Naive thymus-derived CD8-positive, alpha-beta T cell (primary cell): ENCODE data around the gene TAGLN. TPM values are rescaled to one million over a fixed set of nuclear protein-coding genes. Genes with fewer than 3 reads are reported as not detected.
A peak's percentile ranks its signal among the peaks of the same experiment; 100 is the strongest.

Experiments used
- ATAC-seq, 2 donors: fragments of 150-1000 bp; cut with Tn5 transposase in 1 of 2; sonication (Bioruptor Pico), chemical (Tn5 transposase) in 1 of 2; 1 replicate in 1 of 2; 2 replicates in 1 of 2; pipeline ENCODE4 v1.10.0; 2021; ENCODE audit warnings: mild to moderate bottlenecking in 2 of 2, moderate library complexity in 2 of 2
- POLR2A ChIA-PET: fragments of 350-600 bp; sonication (Branson Sonifier 250); formaldehyde crosslinking; loops from one replicate; lab custom pipeline; 2021; ENCODE audit warnings: antibody characterized with exemption; lab: Charles Lee
- DNase-seq, 10 donors: peaks; one replicate each; pipeline versions ENCODE4 v3.0.0 to v3.0.0-alpha.2; 2020 to 2022
- H3K27ac Mint-ChIP-seq, 10 donors: one replicate each; pipeline ENCODE4 v1.8.0; 2020 to 2022; ENCODE audit warnings: mild to moderate bottlenecking in 10 of 10, mixed read lengths in 10 of 10, moderate library complexity in 4 of 10, inconsistent platforms in 1 of 10
- H3K27me3 Mint-ChIP-seq, 5 donors: one replicate each; pipeline ENCODE4 v1.8.0; 2021 to 2022; ENCODE audit warnings: mixed read lengths in 5 of 5
- H3K36me3 Mint-ChIP-seq, 3 donors: one replicate each; pipeline ENCODE4 v1.8.0; 2020 to 2022; ENCODE audit warnings: mixed read lengths in 3 of 3, mild to moderate bottlenecking in 2 of 3, inconsistent platforms in 1 of 3
- H3K4me1 Mint-ChIP-seq, 4 donors: one replicate each; pipeline ENCODE4 v1.8.0; 2021 to 2022; ENCODE audit warnings: mixed read lengths in 4 of 4
- H3K4me3 Mint-ChIP-seq, 10 donors: one replicate each; pipeline ENCODE4 v1.8.0; 2020 to 2022; ENCODE audit warnings: mild to moderate bottlenecking in 10 of 10, mixed read lengths in 10 of 10, moderate library complexity in 6 of 10, inconsistent platforms in 1 of 10
- H3K9me3 Mint-ChIP-seq, 9 donors: one replicate each; pipeline ENCODE4 v1.8.0; 2020 to 2022; ENCODE audit warnings: mixed read lengths in 9 of 9, mild to moderate bottlenecking in 3 of 9, inconsistent platforms in 1 of 9, moderate library complexity in 1 of 9
- polyA plus RNA-seq, 3 donors: library from polyadenylated mRNA; unstranded; fragments of 300-500 nt; fragmentation: Illumina TruSeq; gene quantifications; one replicate each; pipeline ENCODE4 v1.2.3, GENCODE V29; 2021
- total RNA-seq, 8 experiments: library from RNA in 2 of 8; stranded (reverse) in 2 of 8; gene quantifications; one replicate each; pipeline ENCODE4 v1.2.3 and lab custom pipeline; 2021 to 2026

The TAGLN gene
- total and polyA plus RNA-seq, 5 experiments from 2014 or later: 0.13 to 14.4 (median 0.51) TPM

DNA sequence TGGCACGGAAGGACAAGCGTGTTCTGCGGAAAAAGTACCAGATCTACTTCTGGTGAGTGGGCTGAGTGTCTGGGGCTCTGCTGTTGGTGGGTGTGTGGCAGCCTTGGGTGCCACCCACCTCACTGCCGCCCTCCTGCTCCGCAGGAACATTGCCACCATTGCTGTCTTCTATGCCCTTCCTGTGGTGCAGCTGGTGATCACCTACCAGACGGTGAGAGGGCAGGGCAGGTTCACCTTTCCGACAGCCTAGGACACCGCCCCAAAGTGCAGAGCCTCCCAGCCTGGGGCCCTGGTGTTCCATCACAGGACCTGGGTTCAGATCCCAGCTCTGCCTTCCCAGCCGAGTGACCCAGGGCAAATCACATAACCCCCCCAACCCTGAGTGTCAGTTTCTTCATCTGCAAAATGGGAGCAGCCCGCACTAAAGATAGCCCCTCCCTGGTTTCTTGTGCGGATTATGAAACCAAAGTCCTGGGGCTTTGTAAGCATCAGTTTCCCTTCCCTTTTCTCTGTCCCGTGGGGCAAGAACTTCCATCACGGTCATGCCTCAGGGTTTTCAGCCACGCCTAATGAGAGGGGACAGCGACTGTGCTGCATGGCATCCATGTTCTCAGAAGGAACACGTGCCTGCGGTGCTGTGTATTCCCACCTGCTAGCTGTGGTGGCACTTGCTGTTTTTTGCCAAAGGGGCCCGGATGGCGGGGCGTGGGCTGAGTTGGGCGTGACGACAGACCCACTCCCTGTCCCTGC lies 9.8 kb upstream of the TAGLN start:
- POLR2A ChIA-PET: interaction anchor here (0.8 to 1.0 kb wide), 2 partner anchors 10 to 19 kb away, joined by 3 to 4 read pairs; no protein-coding TSS in a partner anchor
- Mint-ChIP-seq H3K27ac (peak overlapping the region in 4 of 10 donors; percentile 29 to 65 (median 50)), H3K9me3 (no peaks in the 10 kb centered on the region), H3K27me3 (no peaks in the 10 kb centered on the region), H3K4me3 (peak overlapping the region in 1 of 10 donors; percentile 40), H3K36me3 (peaks cover 0 to 21% (median 3%) of the 10 kb centered on the region in 3 donors), H3K4me1 (peaks cover 0 to 36% (median 7%) of the 10 kb centered on the region in 4 donors)
- ATAC-seq (peak in 1 of 2 donors; percentile 58), DNase-seq (peak in 1 of 10 donors; percentile 31)

DNA sequence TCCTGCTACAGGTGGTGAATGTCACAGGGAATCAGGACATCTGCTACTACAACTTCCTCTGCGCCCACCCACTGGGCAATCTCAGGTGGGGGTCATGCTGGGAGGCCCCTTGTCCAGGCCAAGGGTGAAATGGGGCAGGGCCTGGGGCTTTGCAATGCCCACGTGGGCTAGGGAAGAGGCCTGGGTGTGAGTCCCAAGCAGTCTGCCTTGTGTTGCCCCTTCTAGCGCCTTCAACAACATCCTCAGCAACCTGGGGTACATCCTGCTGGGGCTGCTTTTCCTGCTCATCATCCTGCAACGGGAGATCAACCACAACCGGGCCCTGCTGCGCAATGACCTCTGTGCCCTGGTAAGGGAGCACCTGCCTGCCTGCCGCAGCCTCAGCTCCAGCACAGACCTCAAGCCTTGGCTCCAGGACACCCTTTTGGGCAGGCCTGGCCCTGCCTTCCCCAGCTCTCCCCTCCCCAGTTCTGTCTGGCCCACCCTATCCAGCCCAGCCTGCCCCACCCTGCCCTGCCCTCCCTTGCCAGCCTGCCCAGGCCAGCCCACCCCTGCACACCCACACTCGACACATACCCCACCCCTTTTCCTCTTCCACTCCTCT lies 9.1 kb upstream of the TAGLN start:
- peak overlapping the region in 1 of 10 donors; percentile 40 for H3K4me3 Mint-ChIP-seq
- peak overlapping the region in 2 of 10 donors; percentile 29 to 65 for H3K27ac Mint-ChIP-seq
- H3K27me3 Mint-ChIP-seq: no peaks in the 10 kb centered on the region
- no peak for ATAC-seq
- no peak for DNase-seq
- H3K4me1 Mint-ChIP-seq: peaks cover 0 to 37% (median 7%) of the 10 kb centered on the region in 4 donors
- POLR2A ChIA-PET: no interaction called here
- H3K9me3 Mint-ChIP-seq: no peaks in the 10 kb centered on the region
- peaks cover 0 to 20% (median 3%) of the 10 kb centered on the region in 3 donors for H3K36me3 Mint-ChIP-seq

DNA sequence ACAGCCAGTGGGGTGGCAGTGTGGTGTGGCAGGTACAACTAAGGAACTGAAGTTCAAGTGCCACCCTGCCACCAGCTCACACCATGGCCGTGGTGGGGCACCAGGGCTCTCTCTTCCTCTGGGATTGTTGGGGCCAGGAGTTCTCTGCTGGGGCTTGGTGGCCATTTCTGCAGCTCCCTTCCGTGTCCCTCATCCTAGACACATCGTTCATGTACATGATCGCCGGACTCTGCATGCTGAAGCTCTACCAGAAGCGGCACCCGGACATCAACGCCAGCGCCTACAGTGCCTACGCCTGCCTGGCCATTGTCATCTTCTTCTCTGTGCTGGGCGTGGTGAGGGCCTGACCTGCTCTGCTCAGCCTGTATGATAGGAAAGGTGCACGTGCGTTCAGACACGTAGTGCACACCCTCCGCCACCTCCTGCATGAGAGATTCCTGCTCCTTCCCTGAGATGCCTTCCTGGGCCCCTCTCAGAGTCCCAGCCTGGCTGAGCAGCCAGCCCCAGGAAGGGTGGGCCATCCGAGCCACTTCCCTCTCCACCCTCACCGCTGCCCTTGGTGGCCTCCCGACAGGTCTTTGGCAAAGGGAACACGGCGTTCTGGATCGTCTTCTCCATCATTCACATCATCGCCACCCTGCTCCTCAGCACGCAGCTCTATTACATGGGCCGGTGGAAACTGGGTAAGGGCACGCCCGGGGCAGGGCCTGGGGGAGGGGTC lies 7.3 kb upstream of the TAGLN start:
- POLR2A ChIA-PET: interaction anchor here (1.1 to 1.6 kb wide), 2 partner anchors 11 to 13 kb away, joined by 3 read pairs; partner anchors contain the start of gene SIDT2
- Mint-ChIP-seq H3K27ac (peak overlapping the region in 4 of 10 donors; percentile 15 to 67 (median 52)), H3K4me1 (peaks cover 0 to 29% (median 11%) of the 10 kb centered on the region in 4 donors), H3K9me3 (no peaks in the 10 kb centered on the region), H3K27me3 (no peaks in the 10 kb centered on the region), H3K4me3 (peak overlapping the region in 1 of 10 donors; percentile 15), H3K36me3 (peaks cover 0 to 17% (median 3%) of the 10 kb centered on the region in 3 donors)
- no peak for ATAC-seq
- DNase-seq: no peak

DNA sequence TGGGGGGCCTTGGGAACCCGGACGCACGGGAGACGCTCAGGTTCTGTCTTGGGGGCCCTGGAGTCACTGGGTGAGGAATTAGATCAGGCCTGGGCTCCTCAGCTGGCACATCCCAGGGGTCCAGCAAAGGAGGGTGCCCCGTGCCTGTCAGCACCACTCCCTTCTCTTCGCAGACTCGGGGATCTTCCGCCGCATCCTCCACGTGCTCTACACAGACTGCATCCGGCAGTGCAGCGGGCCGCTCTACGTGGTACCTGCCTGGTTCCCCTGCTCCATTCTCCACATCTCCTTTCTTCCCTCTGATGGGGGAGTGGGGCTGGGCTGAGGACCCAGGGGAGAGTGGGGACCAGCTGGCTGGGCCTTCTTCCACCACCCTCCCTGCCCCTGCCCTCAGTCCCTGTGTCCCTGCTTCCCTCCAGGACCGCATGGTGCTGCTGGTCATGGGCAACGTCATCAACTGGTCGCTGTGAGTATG lies 6.7 kb upstream of the TAGLN start:
- no peak for DNase-seq
- H3K27me3 Mint-ChIP-seq: no peaks in the 10 kb centered on the region
- peaks cover 0 to 23% (median 10%) of the 10 kb centered on the region in 4 donors for H3K4me1 Mint-ChIP-seq
- H3K36me3 Mint-ChIP-seq: peaks cover 0 to 15% (median 3%) of the 10 kb centered on the region in 3 donors
- peak overlapping the region in 3 of 10 donors; percentile 30 to 67 (median 59) for H3K27ac Mint-ChIP-seq
- no peak overlapping the region for H3K4me3 Mint-ChIP-seq
- POLR2A ChIA-PET: interaction anchor here (1.1 to 1.6 kb wide), 2 partner anchors 10 to 14 kb away, joined by 3 read pairs; partner anchors contain the start of gene SIDT2
- no peak for ATAC-seq
- H3K9me3 Mint-ChIP-seq: no peaks in the 10 kb centered on the region

DNA sequence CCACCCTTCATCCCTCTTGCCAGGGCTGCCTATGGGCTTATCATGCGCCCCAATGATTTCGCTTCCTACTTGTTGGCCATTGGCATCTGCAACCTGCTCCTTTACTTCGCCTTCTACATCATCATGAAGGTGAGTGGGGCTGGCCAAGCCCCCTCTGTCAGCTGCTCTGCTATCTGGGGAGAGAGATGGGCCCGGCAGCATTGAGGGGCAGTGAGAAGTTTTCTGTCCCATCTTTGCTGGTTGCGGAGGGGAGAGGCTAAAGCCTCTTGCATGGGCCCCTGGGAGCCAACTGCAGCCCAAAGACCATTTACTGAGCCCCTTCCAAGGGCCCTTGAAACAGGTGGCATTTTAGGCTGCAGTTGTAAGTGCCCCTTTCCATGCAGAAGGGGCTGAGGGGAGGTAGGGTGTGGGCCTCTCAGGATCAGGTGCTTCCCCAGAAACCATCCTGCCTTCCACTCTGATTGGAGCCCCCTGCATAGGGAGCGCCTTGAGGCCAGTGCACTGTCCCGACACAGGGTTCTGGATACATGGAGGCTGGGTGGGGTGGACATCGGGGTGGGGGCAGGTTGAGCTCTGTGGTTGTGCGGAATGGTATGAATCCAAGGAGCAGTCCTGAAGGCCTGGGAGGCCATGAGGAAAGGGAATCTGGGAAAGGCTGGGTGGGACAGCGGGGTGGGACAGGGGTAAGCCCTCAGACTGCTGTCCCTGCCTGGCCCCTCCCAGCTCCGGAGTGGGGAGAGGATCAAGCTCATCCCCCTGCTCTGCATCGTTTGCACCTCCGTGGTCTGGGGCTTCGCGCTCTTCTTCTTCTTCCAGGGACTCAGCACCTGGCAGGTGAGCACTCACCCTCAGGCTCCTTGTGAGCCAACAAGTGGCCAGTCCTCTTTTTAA lies 5.8 kb upstream of the TAGLN start:
- Mint-ChIP-seq H3K27me3 (no peaks in the 10 kb centered on the region), H3K4me1 (peaks cover 0 to 22% (median 12%) of the 10 kb centered on the region in 4 donors), H3K36me3 (peaks cover 0 to 15% (median 3%) of the 10 kb centered on the region in 3 donors), H3K4me3 (no peak overlapping the region), H3K27ac (peak overlapping the region in 7 of 10 donors; percentile 11 to 88 (median 56)), H3K9me3 (no peaks in the 10 kb centered on the region)
- ATAC-seq (no peak), DNase-seq (no peak)
- POLR2A ChIA-PET: interaction anchor here (0.6 to 1.6 kb wide), 4 partner anchors 9 to 17 kb away, joined by 3 to 7 read pairs (median 4); partner anchors contain the start of gene SIDT2

DNA sequence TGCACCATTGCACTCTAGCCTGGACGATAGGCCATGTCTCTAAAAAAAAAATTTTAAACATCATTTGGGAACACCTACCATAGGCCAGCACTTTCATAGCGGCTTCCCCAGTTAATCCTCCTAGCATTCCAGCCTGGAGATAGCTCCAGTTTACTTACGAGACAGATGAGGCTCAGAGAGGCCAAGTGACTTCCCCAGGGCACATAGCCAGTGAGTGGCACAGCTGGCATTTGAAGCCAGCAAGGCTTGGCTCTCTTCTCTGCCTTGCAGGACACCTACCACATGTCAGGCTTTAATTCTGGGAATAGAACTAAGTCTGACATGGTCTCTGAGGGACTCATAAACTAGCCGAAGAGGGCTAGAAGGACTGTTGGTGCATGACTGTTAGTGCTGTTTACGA lies 4.9 kb upstream of the TAGLN start:
- peak overlapping the region in 4 of 10 donors; percentile 35 to 79 (median 47) for H3K27ac Mint-ChIP-seq
- DNase-seq (no peak), ATAC-seq (no peak)
- no peaks in the 10 kb centered on the region for H3K9me3 Mint-ChIP-seq
- POLR2A ChIA-PET: interaction anchor here (0.6 to 2.1 kb wide), 4 partner anchors 10 to 18 kb away, joined by 4 to 7 read pairs (median 5); partner anchors contain the start of gene SIDT2
- peaks cover 0 to 15% (median 3%) of the 10 kb centered on the region in 3 donors for H3K36me3 Mint-ChIP-seq
- H3K4me1 Mint-ChIP-seq: peaks cover 0 to 15% (median 12%) of the 10 kb centered on the region in 4 donors
- H3K4me3 Mint-ChIP-seq: no peak overlapping the region
- no peaks in the 10 kb centered on the region for H3K27me3 Mint-ChIP-seq

DNA sequence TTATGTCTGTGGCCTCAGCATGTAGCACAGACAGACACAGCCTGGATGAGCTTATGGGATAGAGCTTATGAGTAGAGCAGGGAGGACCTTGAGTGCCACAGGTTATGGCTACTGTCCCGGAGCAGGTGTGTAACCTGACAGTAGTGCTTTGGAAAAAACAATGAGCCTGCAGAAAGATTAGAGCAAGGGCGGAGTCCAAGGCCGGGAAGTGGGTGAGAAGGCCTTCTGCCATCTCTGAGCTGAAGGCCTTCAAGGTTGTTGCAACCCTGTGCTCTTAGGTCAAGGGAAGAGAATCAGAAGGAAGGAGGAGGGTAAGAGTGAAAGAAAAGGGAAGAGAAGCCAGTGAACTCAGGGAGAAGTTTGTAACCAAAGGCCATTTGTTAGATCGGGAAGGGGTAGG lies 3.9 kb upstream of the TAGLN start:
- Mint-ChIP-seq H3K9me3 (no peaks in the 10 kb centered on the region), H3K4me3 (no peak overlapping the region), H3K36me3 (peaks cover 0 to 15% (median 3%) of the 10 kb centered on the region in 3 donors), H3K4me1 (peaks cover 0 to 15% (median 9%) of the 10 kb centered on the region in 4 donors), H3K27ac (peak overlapping the region in 9 of 10 donors; percentile 44 to 87 (median 68)), H3K27me3 (no peaks in the 10 kb centered on the region)
- ATAC-seq (no peak), DNase-seq (no peak)
- POLR2A ChIA-PET: interaction anchor here (2.1 kb wide), 1 partner anchor 11 kb away, joined by 6 read pairs; no protein-coding TSS in a partner anchor

DNA sequence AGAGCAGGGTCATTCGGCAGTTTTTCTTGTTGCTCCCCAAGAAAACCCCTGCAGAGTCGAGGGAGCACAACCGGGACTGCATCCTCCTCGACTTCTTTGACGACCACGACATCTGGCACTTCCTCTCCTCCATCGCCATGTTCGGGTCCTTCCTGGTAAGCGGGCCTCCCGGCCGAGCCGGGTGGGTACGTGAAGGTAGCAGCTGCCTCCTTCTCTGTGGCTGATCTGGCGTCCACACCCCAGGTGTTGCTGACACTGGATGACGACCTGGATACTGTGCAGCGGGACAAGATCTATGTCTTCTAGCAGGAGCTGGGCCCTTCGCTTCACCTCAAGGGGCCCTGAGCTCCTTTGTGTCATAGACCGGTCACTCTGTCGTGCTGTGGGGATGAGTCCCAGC lies 3.4 kb upstream of the TAGLN start:
- Mint-ChIP-seq H3K27ac (peak overlapping the region in 7 of 10 donors; percentile 11 to 87 (median 60)), H3K4me1 (peaks cover 0 to 12% (median 8%) of the 10 kb centered on the region in 4 donors)

DNA sequence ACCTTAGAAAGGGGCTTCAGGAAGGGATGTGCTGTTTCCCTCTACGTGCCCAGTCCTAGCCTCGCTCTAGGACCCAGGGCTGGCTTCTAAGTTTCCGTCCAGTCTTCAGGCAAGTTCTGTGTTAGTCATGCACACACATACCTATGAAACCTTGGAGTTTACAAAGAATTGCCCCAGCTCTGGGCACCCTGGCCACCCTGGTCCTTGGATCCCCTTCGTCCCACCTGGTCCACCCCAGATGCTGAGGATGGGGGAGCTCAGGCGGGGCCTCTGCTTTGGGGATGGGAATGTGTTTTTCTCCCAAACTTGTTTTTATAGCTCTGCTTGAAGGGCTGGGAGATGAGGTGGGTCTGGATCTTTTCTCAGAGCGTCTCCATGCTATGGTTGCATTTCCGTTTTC lies 2.2 kb upstream of the TAGLN start:
- peaks cover 0 to 11% (median 0%) of the 10 kb centered on the region in 3 donors for H3K36me3 Mint-ChIP-seq
- ATAC-seq: no peak
- H3K27me3 Mint-ChIP-seq: no peaks in the 10 kb centered on the region

More for the DNA sequence above, 3.4 kb upstream of the TAGLN start:
- H3K36me3 Mint-ChIP-seq: peaks cover 0 to 11% (median 0%) of the 10 kb centered on the region in 3 donors
- H3K27me3 Mint-ChIP-seq: no peaks in the 10 kb centered on the region
- no peak overlapping the region for H3K4me3 Mint-ChIP-seq
- POLR2A ChIA-PET: interaction anchor here (2.1 to 2.2 kb wide), 2 partner anchors 12 to 31 kb away, joined by 6 to 7 read pairs; no protein-coding TSS in a partner anchor
- no peaks in the 10 kb centered on the region for H3K9me3 Mint-ChIP-seq
- ATAC-seq: no peak
- DNase-seq: no peak

DNA sequence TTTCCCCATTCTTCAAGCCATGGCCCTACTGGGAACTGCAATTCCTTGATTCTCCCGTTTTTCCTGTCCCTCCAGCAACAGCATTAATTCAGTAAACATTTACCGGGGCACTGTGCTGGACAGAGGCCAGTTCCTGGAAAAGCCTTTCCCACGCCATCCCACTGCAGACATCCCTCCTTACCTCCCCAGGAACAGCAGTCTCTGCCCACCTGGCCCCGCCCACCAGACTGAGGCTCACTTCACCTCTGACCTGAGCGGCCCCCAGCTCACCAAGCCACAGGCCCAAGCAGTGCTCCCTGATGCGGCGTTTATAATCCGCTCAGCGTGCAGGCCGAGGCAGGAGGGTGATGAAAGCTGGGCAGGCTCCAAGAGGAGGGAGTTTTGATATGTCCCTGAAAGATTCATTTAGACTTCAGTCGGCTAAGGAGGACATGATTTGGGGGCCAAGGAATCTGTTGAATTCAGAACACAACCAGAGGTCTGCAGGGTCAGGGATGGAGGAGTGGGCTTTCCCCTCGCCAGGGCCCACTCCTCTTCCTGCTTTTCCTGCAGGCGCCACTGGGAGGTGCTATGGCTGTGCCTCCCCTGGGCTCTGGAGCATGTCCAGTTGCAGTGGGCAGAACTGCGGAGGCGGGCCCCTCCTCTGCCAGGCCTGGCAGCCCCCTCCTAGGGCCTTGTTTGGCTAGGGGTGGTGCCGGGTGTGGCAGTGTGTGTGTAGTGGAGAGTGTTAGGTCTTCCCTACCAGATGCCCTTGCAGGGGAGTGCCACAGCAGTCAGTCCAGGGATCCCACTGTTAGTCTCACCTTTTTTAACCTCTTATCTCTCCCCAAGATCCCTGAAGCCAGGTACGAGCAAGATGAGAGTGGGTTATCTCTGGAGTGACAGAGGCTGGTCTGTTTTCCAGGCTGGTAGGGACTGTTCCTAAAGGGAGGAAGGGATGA lies 1.4 kb upstream of the TAGLN start:
- no peaks in the 10 kb centered on the region for H3K9me3 Mint-ChIP-seq
- H3K4me3 Mint-ChIP-seq: peak overlapping the region in 2 of 10 donors; percentile 15 to 34
- no peaks in the 10 kb centered on the region for H3K27me3 Mint-ChIP-seq
- H3K36me3 Mint-ChIP-seq: peaks cover 0 to 11% (median 0%) of the 10 kb centered on the region in 3 donors
- H3K4me1 Mint-ChIP-seq: peaks cover 0 to 11% (median 8%) of the 10 kb centered on the region in 4 donors
- peak overlapping the region in 7 of 10 donors; percentile 12 to 88 (median 70) for H3K27ac Mint-ChIP-seq
- ATAC-seq (no peak), DNase-seq (no peak)
- POLR2A ChIA-PET: interaction anchor here (0.8 to 2.2 kb wide), 2 partner anchors 20 to 29 kb away, joined by 5 to 7 read pairs; partner anchors contain the start of gene SIDT2

More for the DNA sequence above, 2.2 kb upstream of the TAGLN start:
- Mint-ChIP-seq H3K27ac (peak overlapping the region in 5 of 10 donors; percentile 12 to 88 (median 35)), H3K4me1 (peaks cover 0 to 12% (median 8%) of the 10 kb centered on the region in 4 donors), H3K4me3 (no peak overlapping the region), H3K9me3 (no peaks in the 10 kb centered on the region)
- no peak for DNase-seq
- POLR2A ChIA-PET: interaction anchor here (0.8 to 2.2 kb wide), 2 partner anchors 19 to 30 kb away, joined by 5 to 7 read pairs; partner anchors contain the start of gene SIDT2
